H9 (cell line): Measurements from ENCODE around the gene PRTFDC1. TPM values are rescaled to one million over a fixed set of nuclear protein-coding genes. Genes with fewer than 3 reads are reported as not detected.

Experiments used
- DNase-seq: peaks from one replicate; pipeline ENCODE4 v3.0.0-alpha.2; 2017
- H2AFZ ChIP-seq: one replicate; pipeline ENCODE4 v1.6.1; 2013; ENCODE audit warnings: mild to moderate bottlenecking, low read length, control low read depth, moderate library complexity
- H2AK5ac ChIP-seq: 2 replicates; pipeline ENCODE4 v1.6.1; 2013; ENCODE audit warnings: low read length, control low read depth, mixed read lengths; ENCODE audit not compliant: insufficient read length
- H2BK120ac ChIP-seq: one replicate; pipeline ENCODE4 v1.6.1; 2013; ENCODE audit warnings: low read depth, mild to moderate bottlenecking, low read length, control low read depth, inconsistent platforms; ENCODE audit not compliant: poor library complexity, severe bottlenecking
- H2BK12ac ChIP-seq: 2 replicates; pipeline ENCODE4 v1.6.1; 2013; ENCODE audit warnings: low read length, control low read depth, mixed read lengths, low read depth; ENCODE audit not compliant: insufficient read length
- H2BK15ac ChIP-seq: 2 replicates; pipeline ENCODE4 v1.6.1; 2013; ENCODE audit warnings: low read depth, low read length, control low read depth
- H2BK20ac ChIP-seq: one replicate; pipeline ENCODE4 v1.6.1; 2013; ENCODE audit warnings: low read depth, mild to moderate bottlenecking, low read length, control low read depth, inconsistent platforms; ENCODE audit not compliant: poor library complexity, severe bottlenecking
- H2BK5ac ChIP-seq: 2 replicates; pipeline ENCODE4 v1.6.1; 2013; ENCODE audit warnings: low read length, control low read depth, mixed read lengths; ENCODE audit not compliant: insufficient read length
- H3K14ac ChIP-seq: 2 replicates; pipeline ENCODE4 v1.6.1; 2013; ENCODE audit warnings: low read length, control low read depth; ENCODE audit not compliant: insufficient read depth
- H3K18ac ChIP-seq: 2 replicates; pipeline ENCODE4 v1.6.1; 2013; ENCODE audit warnings: low read depth, mild to moderate bottlenecking, mixed read lengths, low read length, control low read depth; ENCODE audit not compliant: insufficient read length
- H3K23ac ChIP-seq: 2 replicates; pipeline ENCODE4 v1.6.1; 2013; ENCODE audit warnings: low read length, control low read depth, mixed read lengths, low read depth; ENCODE audit not compliant: insufficient read length
- H3K23me2 ChIP-seq: 2 replicates; pipeline ENCODE4 v1.6.1; 2013; ENCODE audit warnings: low read depth, mild to moderate bottlenecking, mixed read lengths, low read length, control low read depth; ENCODE audit not compliant: insufficient read length, poor library complexity, severe bottlenecking
- H3K27ac ChIP-seq: 2 replicates; pipeline ENCODE4 v1.5.1; 2013; ENCODE audit warnings: low read length, control low read depth, mixed read lengths, low read depth; ENCODE audit not compliant: insufficient read length
- H3K27me3 ChIP-seq: 2 replicates; pipeline ENCODE4 v1.6.1; 2013; ENCODE audit warnings: low read length, control low read depth, inconsistent platforms; ENCODE audit not compliant: insufficient read depth
- H3K4ac ChIP-seq: 2 replicates; pipeline ENCODE4 v1.6.1; 2013; ENCODE audit warnings: low read depth, mild to moderate bottlenecking, control low read depth, inconsistent platforms, low read length, moderate library complexity
- H3K4me1 ChIP-seq: 2 replicates; pipeline ENCODE4 v1.6.1; 2013; ENCODE audit warnings: low read length, control low read depth, inconsistent platforms; ENCODE audit not compliant: insufficient read depth
- H3K4me2 ChIP-seq: 2 replicates; pipeline ENCODE4 v1.6.1; 2013; ENCODE audit warnings: low read length, control low read depth, mixed read lengths; ENCODE audit not compliant: insufficient read length, insufficient read depth
- H3K56ac ChIP-seq: 2 replicates; pipeline ENCODE4 v1.6.1; 2013; ENCODE audit warnings: low read depth, mild to moderate bottlenecking, mixed read lengths, low read length, control low read depth; ENCODE audit not compliant: insufficient read length
- H3K79me1 ChIP-seq: 2 replicates; pipeline ENCODE4 v1.6.1; 2013; ENCODE audit warnings: low read depth, mild to moderate bottlenecking, moderate library complexity, low read length, control low read depth, inconsistent platforms; ENCODE audit not compliant: insufficient read depth, poor library complexity, severe bottlenecking
- H3K79me2 ChIP-seq: 2 replicates; pipeline ENCODE4 v1.6.1; 2013; ENCODE audit warnings: low read length, control low read depth, inconsistent platforms; ENCODE audit not compliant: insufficient read depth
- H3K9ac ChIP-seq: 2 replicates; pipeline ENCODE4 v1.6.1; 2013; ENCODE audit warnings: low read length, control low read depth, mixed read lengths; ENCODE audit not compliant: insufficient read length; ENCODE audit errors: extremely low read depth
- H3K9me3 ChIP-seq: one replicate; pipeline ENCODE4 v1.6.1; 2013; ENCODE audit warnings: low read depth, low read length, inconsistent platforms; ENCODE audit not compliant: control insufficient read depth
- H3T11ph ChIP-seq: one replicate; pipeline ENCODE4 v1.6.1; 2013; ENCODE audit warnings: mild to moderate bottlenecking, low read length, control low read depth, inconsistent platforms
- H4K20me1 ChIP-seq: one replicate; pipeline ENCODE4 v1.6.1; 2013; ENCODE audit not compliant: control insufficient read depth, insufficient read length, insufficient read depth
- H4K5ac ChIP-seq: 2 replicates; pipeline ENCODE4 v1.6.1; 2013; ENCODE audit warnings: low read depth, mild to moderate bottlenecking, mixed read lengths, low read length, control low read depth; ENCODE audit not compliant: insufficient read length
- H4K8ac ChIP-seq: replicated peaks from 2 replicates; pipeline ENCODE4 v1.6.1; 2013; ENCODE audit warnings: low read length, control low read depth, mixed read lengths, low read depth; ENCODE audit not compliant: insufficient read length
- H4K91ac ChIP-seq: 2 replicates; pipeline ENCODE4 v1.6.1; 2013; ENCODE audit warnings: low read depth, mild to moderate bottlenecking, moderate library complexity, mixed read lengths, low read length, control low read depth; ENCODE audit not compliant: insufficient read length
- H3K27ac Mint-ChIP-seq, 3 experiments: 2 replicates in 2 of 3; 3 replicates in 1 of 3; pipeline ENCODE4 v1.8.0; 2020 to 2021; ENCODE audit warnings: mixed read lengths in 3 of 3, mild to moderate bottlenecking in 1 of 3, moderate library complexity in 1 of 3
- H3K27me3 Mint-ChIP-seq: 2 replicates; pipeline ENCODE4 v1.8.0; 2021; ENCODE audit warnings: low read depth, mild to moderate bottlenecking, moderate library complexity, mixed read lengths
- H3K36me3 Mint-ChIP-seq, 3 experiments: 2 replicates in 2 of 3; 3 replicates in 1 of 3; pipeline ENCODE4 v1.8.0; 2020 to 2021; ENCODE audit warnings: low read depth in 3 of 3, mixed read lengths in 3 of 3; ENCODE audit not compliant: insufficient read depth in 1 of 3
- H3K4me1 Mint-ChIP-seq, 2 experiments: 2 replicates each; pipeline ENCODE4 v1.8.0; 2020; ENCODE audit warnings: mixed read lengths in 2 of 2
- H3K4me3 Mint-ChIP-seq, 2 experiments: 2 replicates in 1 of 2; 3 replicates in 1 of 2; pipeline ENCODE4 v1.8.0; 2020 to 2021; ENCODE audit warnings: mild to moderate bottlenecking in 2 of 2, mixed read lengths in 2 of 2, moderate library complexity in 1 of 2
- H3K9me3 Mint-ChIP-seq, 2 experiments: 2 replicates in 1 of 2; 3 replicates in 1 of 2; pipeline ENCODE4 v1.8.0; 2020; ENCODE audit warnings: mild to moderate bottlenecking in 2 of 2, mixed read lengths in 2 of 2, moderate library complexity in 1 of 2
- WGBS: extraction: QIAGEN DNeasy Blood & Tissue Kit; methylation state at CpG from one replicate; pipeline ENCODE4 v1.1.7; 2013; ENCODE audit warnings: missing lambda C conversion rate, low lambda C conversion rate, mixed read lengths; ENCODE audit not compliant: insufficient read length; ENCODE audit errors: extremely low coverage; 5-methylcytosine and 5-hydroxymethylcytosine counted together
- total RNA-seq: library from RNA; stranded (reverse); gene quantifications from 2 replicates; pipeline ENCODE4 v1.2.1, GENCODE V29; 2021
- TF ChIP-seq, protein P1 (sequence below): fragments of 200-600 bp; sonication (generic); conservative IDR thresholded peaks from 3 replicates; pipeline ENCODE4 v1.8.0; 2021; ENCODE audit warnings: antibody characterized with exemption, mild to moderate bottlenecking

PRTFDC1 gene
- total RNA-seq, 1 experiment from 2014 or later = 7.5 TPM

GRCh38 chr10:24849501-24850299 is 102.7 kb downstream of the PRTFDC1 start:
- Histone ChIP-seq H4K5ac (no peak overlapping the region), H3K79me2 (no peaks in the 10 kb centered on the region), H2BK20ac (no peak overlapping the region), H3T11ph (no peak overlapping the region), H3K27me3 (no peaks in the 10 kb centered on the region), H3K27ac (no peak overlapping the region), H3K23ac (no peak overlapping the region), H3K4ac (no peak overlapping the region), H2AFZ (no peak overlapping the region), H3K18ac (no peak overlapping the region), H2BK5ac (no peak overlapping the region), H2AK5ac (no peak overlapping the region), H2BK15ac (no peak overlapping the region), H3K9me3 (no peaks in the 10 kb centered on the region), H3K9ac (no peak overlapping the region), H3K14ac (no peak overlapping the region), H4K8ac (no peak overlapping the region), H2BK12ac (no peak overlapping the region), H2BK120ac (no peak overlapping the region), H3K23me2 (no peaks in the 10 kb centered on the region), H3K4me1 (peaks cover 6% of the 10 kb centered on the region; the same call in 1 of the 2 replicates), H3K56ac (no peak overlapping the region), H4K20me1 (no peaks in the 10 kb centered on the region), H3K79me1 (no peaks in the 10 kb centered on the region), H3K4me2 (no peak overlapping the region), H4K91ac (no peak overlapping the region)
- peaks cover 32 to 37% of the 10 kb centered on the region in 2 experiments for H3K4me1 Mint-ChIP-seq
- H3K9me3 Mint-ChIP-seq = no peaks in the 10 kb centered on the region
- H3K4me3 Mint-ChIP-seq = no peak overlapping the region
- TF ChIP-seq, protein P1, sequence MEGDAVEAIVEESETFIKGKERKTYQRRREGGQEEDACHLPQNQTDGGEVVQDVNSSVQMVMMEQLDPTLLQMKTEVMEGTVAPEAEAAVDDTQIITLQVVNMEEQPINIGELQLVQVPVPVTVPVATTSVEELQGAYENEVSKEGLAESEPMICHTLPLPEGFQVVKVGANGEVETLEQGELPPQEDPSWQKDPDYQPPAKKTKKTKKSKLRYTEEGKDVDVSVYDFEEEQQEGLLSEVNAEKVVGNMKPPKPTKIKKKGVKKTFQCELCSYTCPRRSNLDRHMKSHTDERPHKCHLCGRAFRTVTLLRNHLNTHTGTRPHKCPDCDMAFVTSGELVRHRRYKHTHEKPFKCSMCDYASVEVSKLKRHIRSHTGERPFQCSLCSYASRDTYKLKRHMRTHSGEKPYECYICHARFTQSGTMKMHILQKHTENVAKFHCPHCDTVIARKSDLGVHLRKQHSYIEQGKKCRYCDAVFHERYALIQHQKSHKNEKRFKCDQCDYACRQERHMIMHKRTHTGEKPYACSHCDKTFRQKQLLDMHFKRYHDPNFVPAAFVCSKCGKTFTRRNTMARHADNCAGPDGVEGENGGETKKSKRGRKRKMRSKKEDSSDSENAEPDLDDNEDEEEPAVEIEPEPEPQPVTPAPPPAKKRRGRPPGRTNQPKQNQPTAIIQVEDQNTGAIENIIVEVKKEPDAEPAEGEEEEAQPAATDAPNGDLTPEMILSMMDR = no peak
- no peaks in the 10 kb centered on the region; the same call in 1 of the 2 replicates for H3K27me3 Mint-ChIP-seq
- peak overlapping the region in 1 of 3 experiments; percentile 35; a peak in 1 of 7 replicates for H3K27ac Mint-ChIP-seq
- no peak for DNase-seq
- no peaks in the 10 kb centered on the region for H3K36me3 Mint-ChIP-seq
- no CpG with 5 or more reads among the region's 9 CpGs for WGBS
